GM23338 (cell line): Measurements from ENCODE around the gene TM6SF1. TPM values are rescaled to one million over a fixed set of nuclear protein-coding genes. Genes with fewer than 3 reads are reported as not detected.

ENCODE experiments used
- ATAC-seq: fragments of 200-7000 bp; cut with Tn5 transposase; 3 replicates; pipeline ENCODE4 v1.9.1; 2020
- DNase-seq: peaks from one replicate; pipeline ENCODE4 v3.0.0-alpha.2; 2015; ENCODE audit warnings: low spot score
- H2AFZ ChIP-seq: fragments of 200-600 bp; sonication (generic); 2 replicates; pipeline ENCODE4 v1.8.0; 2016; ENCODE audit warnings: antibody characterized with exemption, mild to moderate bottlenecking, moderate library complexity
- H3F3A ChIP-seq: fragments of 200-600 bp; sonication (generic); replicated peaks from 2 replicates; pipeline ENCODE4 v1.8.0; 2017; ENCODE audit warnings: antibody characterized with exemption, mixed run types, low read depth
- H3K27ac ChIP-seq: fragments of 200-600 bp; sonication (generic); 2 replicates; pipeline ENCODE4 v1.6.1; 2016; ENCODE audit warnings: low read depth
- H3K27me3 ChIP-seq: fragments of 200-600 bp; sonication (generic); 2 replicates; pipeline ENCODE4 v1.8.0; 2016; ENCODE audit warnings: mild to moderate bottlenecking, mixed run types, moderate library complexity; ENCODE audit not compliant: insufficient read depth
- H3K36me3 ChIP-seq: fragments of 200-600 bp; sonication (generic); 2 replicates; pipeline ENCODE4 v1.8.0; 2016; ENCODE audit warnings: mild to moderate bottlenecking; ENCODE audit not compliant: insufficient read depth
- H3K4me1 ChIP-seq: fragments of 200-600 bp; sonication (generic); 2 replicates; pipeline ENCODE4 v1.8.0; 2016; ENCODE audit warnings: mild to moderate bottlenecking, moderate library complexity; ENCODE audit not compliant: insufficient read depth
- H3K4me2 ChIP-seq: fragments of 200-600 bp; sonication (generic); 2 replicates; pipeline ENCODE4 v1.7.1; 2017; ENCODE audit warnings: mixed run types
- H3K4me3 ChIP-seq: fragments of 200-600 bp; sonication (generic); 2 replicates; pipeline ENCODE4 v1.6.1; 2016; ENCODE audit warnings: mixed run types
- H3K79me2 ChIP-seq: fragments of 200-600 bp; sonication (generic); replicated peaks from 2 replicates; pipeline ENCODE4 v1.8.0; 2017; ENCODE audit warnings: mild to moderate bottlenecking; ENCODE audit not compliant: insufficient read depth
- H3K9me2 ChIP-seq: fragments of 200-600 bp; sonication (generic); 2 replicates; pipeline ENCODE4 v1.8.0; 2017; ENCODE audit not compliant: insufficient read depth
- H4K20me1 ChIP-seq: fragments of 200-600 bp; sonication (generic); replicated peaks from 2 replicates; pipeline ENCODE4 v1.8.0; 2017; ENCODE audit warnings: mild to moderate bottlenecking; ENCODE audit not compliant: insufficient read depth
- H3K27ac Mint-ChIP-seq: 2 replicates; pipeline ENCODE4 v1.8.0; 2020; ENCODE audit warnings: inconsistent platforms, mild to moderate bottlenecking, moderate library complexity, mixed read lengths
- H3K27me3 Mint-ChIP-seq: 3 replicates; pipeline ENCODE4 v1.8.0; 2022; ENCODE audit warnings: low read depth, mild to moderate bottlenecking, moderate library complexity, mixed read lengths, inconsistent platforms; ENCODE audit not compliant: insufficient read depth, poor library complexity
- H3K36me3 Mint-ChIP-seq: 3 replicates; pipeline ENCODE4 v1.8.0; 2021; ENCODE audit warnings: low read depth, mild to moderate bottlenecking, inconsistent platforms, moderate library complexity, mixed read lengths
- H3K4me1 Mint-ChIP-seq: 3 replicates; pipeline ENCODE4 v1.8.0; 2020; ENCODE audit warnings: mild to moderate bottlenecking, inconsistent platforms, mixed read lengths
- H3K4me3 Mint-ChIP-seq: 3 replicates; pipeline ENCODE4 v1.8.0; 2021; ENCODE audit warnings: moderate library complexity, mild to moderate bottlenecking, inconsistent platforms, mixed read lengths
- H3K9me3 Mint-ChIP-seq: 3 replicates; pipeline ENCODE4 v1.8.0; 2020; ENCODE audit warnings: moderate library complexity, mild to moderate bottlenecking, inconsistent platforms, mixed read lengths
- CREB1 ChIP-seq: fragments of 250-450 bp; sonication (Bioruptor Pico); IDR thresholded peaks from 2 replicates; pipeline ENCODE4 v1.5.0; 2020; ENCODE audit warnings: low read depth, mild to moderate bottlenecking, moderate library complexity
- EZH2 ChIP-seq: fragments of 200-600 bp; sonication (generic); IDR thresholded peaks from one replicate; pipeline ENCODE4 v1.8.0; 2017; ENCODE audit warnings: antibody characterized with exemption, mild to moderate bottlenecking, low read depth; ENCODE audit not compliant: unreplicated experiment
- JUNB ChIP-seq: IDR thresholded peaks from one replicate; pipeline ENCODE4 v1.6.1; 2016; ENCODE audit warnings: antibody characterized with exemption; ENCODE audit not compliant: unreplicated experiment
- POLR2AphosphoS5 ChIP-seq: IDR thresholded peaks from 2 replicates; pipeline ENCODE4 v1.6.1; 2016; ENCODE audit warnings: antibody characterized with exemption, low read depth
- STAT1 ChIP-seq: IDR thresholded peaks from one replicate; pipeline ENCODE4 v1.6.1; 2016; ENCODE audit warnings: antibody characterized with exemption; ENCODE audit not compliant: unreplicated experiment
- ZNF114 ChIP-seq: fragments of 250-450 bp; sonication (Bioruptor Pico); IDR thresholded peaks from 2 replicates; pipeline ENCODE4 v1.5.0; 2020; ENCODE audit warnings: mild to moderate bottlenecking, moderate library complexity
- polyA plus RNA-seq: library from polyadenylated mRNA; unstranded; fragments of >200 nt; fragmentation: Nextera tagmentation; extraction: Ambion mirVana; gene quantifications from 2 replicates; pipeline ENCODE4 v1.2.1, GENCODE V29; 2016
- total RNA-seq: library from RNA; depleted of rRNA; stranded (reverse); fragments of >200 nt; shearing (Covaris generic); gene quantifications from 2 replicates; pipeline ENCODE4 v1.2.3, GENCODE V29; 2014
- TF ChIP-seq, protein P1 (sequence below), 2 experiments: fragments of 200-600 bp in 1 of 2; sonication (generic) in 1 of 2; conservative IDR thresholded peaks; 2 replicates each; pipeline versions ENCODE4 v1.5.1 to v1.6.1; 2016 to 2017; ENCODE audit warnings: antibody characterized with exemption in 2 of 2, low read depth in 2 of 2, mild to moderate bottlenecking in 2 of 2, moderate library complexity in 1 of 2
- TF ChIP-seq, protein P2 (sequence below): fragments of 250-450 bp; sonication (Bioruptor Pico); IDR thresholded peaks from 2 replicates; pipeline ENCODE4 v1.5.0; 2020; ENCODE audit warnings: mild to moderate bottlenecking, moderate library complexity

TM6SF1 gene
- total and polyA plus RNA-seq, 2 experiments from 2014 or later, result 0.80 to 1.5 TPM

DNA sequence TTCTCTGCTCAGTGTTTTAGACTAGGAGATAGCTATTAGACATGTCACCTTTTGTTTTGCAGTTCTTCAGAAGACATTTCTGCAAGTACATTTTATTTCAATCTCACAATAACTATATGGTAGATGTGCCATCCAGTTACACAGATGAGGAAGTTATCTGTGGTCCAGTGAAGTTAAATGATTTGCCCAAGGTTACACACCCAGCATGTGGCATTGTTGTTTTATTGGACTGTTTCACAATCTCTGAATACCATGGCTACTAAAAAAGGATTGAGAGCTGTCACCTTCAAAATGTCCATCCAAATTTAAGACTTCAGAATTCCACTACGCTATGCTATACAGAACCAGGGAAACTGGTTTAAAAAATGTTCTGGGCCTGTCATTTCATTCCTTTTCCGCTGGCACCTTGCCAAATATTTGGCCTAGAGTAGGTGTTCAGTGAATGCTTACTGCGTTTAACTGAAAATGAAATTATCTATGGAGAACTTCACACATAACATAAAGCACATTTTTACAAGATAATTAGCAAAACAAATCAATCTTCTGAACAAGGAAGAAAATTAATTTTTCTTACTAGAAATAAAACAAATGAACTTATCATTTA is 20.2 kb downstream of the TM6SF1 start:
- ATAC-seq (no peak), DNase-seq (no peak)
- Histone ChIP-seq H3K4me2 (no peak overlapping the region), H3K4me3 (no peak overlapping the region), H3K27ac (no peak overlapping the region), H3K79me2 (no peaks in the 10 kb centered on the region), H3K36me3 (no peaks in the 10 kb centered on the region; the same call in 1 of the 2 replicates), H3K4me1 (no peaks in the 10 kb centered on the region), H3K27me3 (no peaks in the 10 kb centered on the region), H3K9me2 (no peaks in the 10 kb centered on the region), H4K20me1 (no peaks in the 10 kb centered on the region; the same call in 1 of the 2 replicates), H2AFZ (no peak overlapping the region), H3F3A (no peaks in the 10 kb centered on the region)
- no peaks in the 10 kb centered on the region for H3K9me3 Mint-ChIP-seq
- TF ChIP-seq, protein P1, sequence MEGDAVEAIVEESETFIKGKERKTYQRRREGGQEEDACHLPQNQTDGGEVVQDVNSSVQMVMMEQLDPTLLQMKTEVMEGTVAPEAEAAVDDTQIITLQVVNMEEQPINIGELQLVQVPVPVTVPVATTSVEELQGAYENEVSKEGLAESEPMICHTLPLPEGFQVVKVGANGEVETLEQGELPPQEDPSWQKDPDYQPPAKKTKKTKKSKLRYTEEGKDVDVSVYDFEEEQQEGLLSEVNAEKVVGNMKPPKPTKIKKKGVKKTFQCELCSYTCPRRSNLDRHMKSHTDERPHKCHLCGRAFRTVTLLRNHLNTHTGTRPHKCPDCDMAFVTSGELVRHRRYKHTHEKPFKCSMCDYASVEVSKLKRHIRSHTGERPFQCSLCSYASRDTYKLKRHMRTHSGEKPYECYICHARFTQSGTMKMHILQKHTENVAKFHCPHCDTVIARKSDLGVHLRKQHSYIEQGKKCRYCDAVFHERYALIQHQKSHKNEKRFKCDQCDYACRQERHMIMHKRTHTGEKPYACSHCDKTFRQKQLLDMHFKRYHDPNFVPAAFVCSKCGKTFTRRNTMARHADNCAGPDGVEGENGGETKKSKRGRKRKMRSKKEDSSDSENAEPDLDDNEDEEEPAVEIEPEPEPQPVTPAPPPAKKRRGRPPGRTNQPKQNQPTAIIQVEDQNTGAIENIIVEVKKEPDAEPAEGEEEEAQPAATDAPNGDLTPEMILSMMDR (conservative IDR thresholded peaks at IDR 0.05; ENCODE audit: low read depth in 2 of 2), result no peak
- TF ChIP-seq CREB1 (CRISPR knock-in tag) (no peak), POLR2AphosphoS5 (no peak), EZH2 (no peak), STAT1 (no peak), ZNF114 (no peak), JUNB (no peak)
- TF ChIP-seq, protein P2, sequence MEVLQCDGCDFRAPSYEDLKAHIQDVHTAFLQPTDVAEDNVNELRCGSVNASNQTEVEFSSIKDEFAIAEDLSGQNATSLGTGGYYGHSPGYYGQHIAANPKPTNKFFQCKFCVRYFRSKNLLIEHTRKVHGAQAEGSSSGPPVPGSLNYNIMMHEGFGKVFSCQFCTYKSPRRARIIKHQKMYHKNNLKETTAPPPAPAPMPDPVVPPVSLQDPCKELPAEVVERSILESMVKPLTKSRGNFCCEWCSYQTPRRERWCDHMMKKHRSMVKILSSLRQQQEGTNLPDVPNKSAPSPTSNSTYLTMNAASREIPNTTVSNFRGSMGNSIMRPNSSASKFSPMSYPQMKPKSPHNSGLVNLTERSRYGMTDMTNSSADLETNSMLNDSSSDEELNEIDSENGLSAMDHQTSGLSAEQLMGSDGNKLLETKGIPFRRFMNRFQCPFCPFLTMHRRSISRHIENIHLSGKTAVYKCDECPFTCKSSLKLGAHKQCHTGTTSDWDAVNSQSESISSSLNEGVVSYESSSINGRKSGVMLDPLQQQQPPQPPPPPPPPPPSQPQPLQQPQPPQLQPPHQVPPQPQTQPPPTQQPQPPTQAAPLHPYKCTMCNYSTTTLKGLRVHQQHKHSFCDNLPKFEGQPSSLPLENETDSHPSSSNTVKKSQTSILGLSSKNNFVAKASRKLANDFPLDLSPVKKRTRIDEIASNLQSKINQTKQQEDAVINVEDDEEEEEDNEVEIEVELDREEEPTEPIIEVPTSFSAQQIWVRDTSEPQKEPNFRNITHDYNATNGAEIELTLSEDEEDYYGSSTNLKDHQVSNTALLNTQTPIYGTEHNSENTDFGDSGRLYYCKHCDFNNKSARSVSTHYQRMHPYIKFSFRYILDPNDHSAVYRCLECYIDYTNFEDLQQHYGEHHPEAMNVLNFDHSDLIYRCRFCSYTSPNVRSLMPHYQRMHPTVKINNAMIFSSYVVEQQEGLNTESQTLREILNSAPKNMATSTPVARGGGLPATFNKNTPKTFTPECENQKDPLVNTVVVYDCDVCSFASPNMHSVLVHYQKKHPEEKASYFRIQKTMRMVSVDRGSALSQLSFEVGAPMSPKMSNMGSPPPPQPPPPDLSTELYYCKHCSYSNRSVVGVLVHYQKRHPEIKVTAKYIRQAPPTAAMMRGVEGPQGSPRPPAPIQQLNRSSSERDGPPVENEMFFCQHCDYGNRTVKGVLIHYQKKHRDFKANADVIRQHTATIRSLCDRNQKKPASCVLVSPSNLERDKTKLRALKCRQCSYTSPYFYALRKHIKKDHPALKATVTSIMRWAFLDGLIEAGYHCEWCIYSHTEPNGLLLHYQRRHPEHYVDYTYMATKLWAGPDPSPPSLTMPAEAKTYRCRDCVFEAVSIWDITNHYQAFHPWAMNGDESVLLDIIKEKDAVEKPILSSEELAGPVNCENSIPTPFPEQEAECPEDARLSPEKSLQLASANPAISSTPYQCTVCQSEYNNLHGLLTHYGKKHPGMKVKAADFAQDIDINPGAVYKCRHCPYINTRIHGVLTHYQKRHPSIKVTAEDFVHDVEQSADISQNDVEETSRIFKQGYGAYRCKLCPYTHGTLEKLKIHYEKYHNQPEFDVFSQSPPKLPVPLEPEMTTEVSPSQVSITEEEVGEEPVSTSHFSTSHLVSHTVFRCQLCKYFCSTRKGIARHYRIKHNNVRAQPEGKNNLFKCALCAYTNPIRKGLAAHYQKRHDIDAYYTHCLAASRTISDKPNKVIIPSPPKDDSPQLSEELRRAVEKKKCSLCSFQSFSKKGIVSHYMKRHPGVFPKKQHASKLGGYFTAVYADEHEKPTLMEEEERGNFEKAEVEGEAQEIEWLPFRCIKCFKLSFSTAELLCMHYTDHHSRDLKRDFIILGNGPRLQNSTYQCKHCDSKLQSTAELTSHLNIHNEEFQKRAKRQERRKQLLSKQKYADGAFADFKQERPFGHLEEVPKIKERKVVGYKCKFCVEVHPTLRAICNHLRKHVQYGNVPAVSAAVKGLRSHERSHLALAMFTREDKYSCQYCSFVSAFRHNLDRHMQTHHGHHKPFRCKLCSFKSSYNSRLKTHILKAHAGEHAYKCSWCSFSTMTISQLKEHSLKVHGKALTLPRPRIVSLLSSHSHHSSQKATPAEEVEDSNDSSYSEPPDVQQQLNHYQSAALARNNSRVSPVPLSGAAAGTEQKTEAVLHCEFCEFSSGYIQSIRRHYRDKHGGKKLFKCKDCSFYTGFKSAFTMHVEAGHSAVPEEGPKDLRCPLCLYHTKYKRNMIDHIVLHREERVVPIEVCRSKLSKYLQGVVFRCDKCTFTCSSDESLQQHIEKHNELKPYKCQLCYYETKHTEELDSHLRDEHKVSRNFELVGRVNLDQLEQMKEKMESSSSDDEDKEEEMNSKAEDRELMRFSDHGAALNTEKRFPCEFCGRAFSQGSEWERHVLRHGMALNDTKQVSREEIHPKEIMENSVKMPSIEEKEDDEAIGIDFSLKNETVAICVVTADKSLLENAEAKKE (CRISPR knock-in tag), result no peak
- H3K4me1 Mint-ChIP-seq, result no peaks in the 10 kb centered on the region
- H3K4me3 Mint-ChIP-seq, result no peak overlapping the region
- H3K27ac Mint-ChIP-seq, result no peak overlapping the region
- H3K27me3 Mint-ChIP-seq, result peaks cover 5% of the 10 kb centered on the region
- no peaks in the 10 kb centered on the region for H3K36me3 Mint-ChIP-seq
